ENCODE measurements around the gene RFPL1. TPM values are rescaled to one million over a fixed set of nuclear protein-coding genes. Genes with fewer than 3 reads are reported as not detected.

Gene RFPL1
- total RNA-seq, result not detected in 2 replicates

GRCh38 chr22:29438283-29438682 lies at the start of gene RFPL1:
Gene RFPL1 (plus strand): TSS chr22:29438583.

GRCh38 chr22:29479417-29480261 lies 41.3 kb downstream of the RFPL1 start, which contains the start of gene NEFH:
Gene NEFH (plus strand): TSS chr22:29480218. CDS start chr22:29480263, 45 bp downstream.

Other genes with a start within 250 kb of the RFPL1 start
- gene EMID1, start 232.7 kb upstream of the RFPL1 start, total RNA-seq, result 0.32 and 1.3 TPM in 2 replicates
- gene RHBDD3, start 170.6 kb upstream of the RFPL1 start, total RNA-seq, result 37.4 and 37.5 TPM in 2 replicates
- 115 and 127 TPM in 2 replicates for gene EWSR1, start 170.3 kb upstream of the RFPL1 start, total RNA-seq
- 26.2 and 30.3 TPM in 2 replicates for gene GAS2L1, start 131.9 kb upstream of the RFPL1 start, total RNA-seq
- gene RASL10A, start 122.9 kb upstream of the RFPL1 start, total RNA-seq, result not detected in 2 replicates
- gene AP1B1, start 50.0 kb upstream of the RFPL1 start, total RNA-seq, result 42.8 and 57.8 TPM in 2 replicates
- 0.81 and 2.3 TPM in 2 replicates for gene NEFH, start 41.6 kb downstream of the RFPL1 start, total RNA-seq
- 31.8 and 47.7 TPM in 2 replicates for gene THOC5, start 115.2 kb downstream of the RFPL1 start, total RNA-seq
- 30.0 and 44.2 TPM in 2 replicates for gene NIPSNAP1, start 142.5 kb downstream of the RFPL1 start, total RNA-seq
- gene NF2, start 165.1 kb downstream of the RFPL1 start, total RNA-seq, result 47.5 and 79.4 TPM in 2 replicates

All from cardiac atrium fibroblast (primary cell).